HL-60/S4 (cell line): Measurements from ENCODE around the gene C5orf22.
"Not testable (repeated sequence)": the region's sequence is repeated elsewhere in the genome, so short reads cannot be mapped to it uniquely, and the experiment has no call there.

Source experiments
- in situ Hi-C: fragments of 300-500 bp; cut with MboI; formaldehyde crosslinking; loops from 2 replicates; pipeline ENCODE4 v1.14.3; 2022; ENCODE audit warnings: low sequenced_read_pairs

The C5orf22 gene

GRCh38 chr5:31553863-31554262, 21.8 kb downstream of the C5orf22 start:
- in situ Hi-C loops = no loop called here

GRCh38 chr5:31554552-31554951, 22.5 kb downstream of the C5orf22 start:
- in situ Hi-C loops = no loop called here

GRCh38 chr5:31556461-31556860, 24.4 kb downstream of the C5orf22 start:
- in situ Hi-C loops = no loop called here

DNA sequence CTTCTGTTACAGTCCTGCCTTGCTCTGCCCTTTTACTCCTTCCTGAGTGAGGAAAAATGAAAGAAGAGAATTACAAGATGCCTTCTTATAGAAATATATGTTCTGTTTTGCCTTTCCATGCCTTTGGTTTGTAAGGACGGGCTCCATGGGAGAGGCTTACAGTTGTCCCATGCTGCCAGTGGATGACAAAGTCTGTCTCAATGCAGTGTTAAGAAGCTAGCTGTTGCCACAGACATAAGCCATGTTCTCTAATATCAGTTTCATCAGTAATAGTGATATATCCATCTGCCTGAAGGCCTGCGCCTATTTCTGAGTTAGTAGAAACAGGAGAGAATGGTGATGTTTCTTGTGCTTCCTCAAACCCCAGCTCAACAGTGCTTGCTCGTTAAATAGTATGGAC, 27.8 kb downstream of the C5orf22 start:
- in situ Hi-C loops = no loop called here

GRCh38 chr5:31561946-31562345, 29.8 kb downstream of the C5orf22 start:
- in situ Hi-C loops = no loop called here

GRCh38 chr5:31563216-31563615, 31.1 kb downstream of the C5orf22 start:
- in situ Hi-C loops = no loop called here

- in situ Hi-C loops = not testable (repeated sequence)
Observed at GRCh38 chr5:31566362-31566761, 34.3 kb downstream of the C5orf22 start.

DNA sequence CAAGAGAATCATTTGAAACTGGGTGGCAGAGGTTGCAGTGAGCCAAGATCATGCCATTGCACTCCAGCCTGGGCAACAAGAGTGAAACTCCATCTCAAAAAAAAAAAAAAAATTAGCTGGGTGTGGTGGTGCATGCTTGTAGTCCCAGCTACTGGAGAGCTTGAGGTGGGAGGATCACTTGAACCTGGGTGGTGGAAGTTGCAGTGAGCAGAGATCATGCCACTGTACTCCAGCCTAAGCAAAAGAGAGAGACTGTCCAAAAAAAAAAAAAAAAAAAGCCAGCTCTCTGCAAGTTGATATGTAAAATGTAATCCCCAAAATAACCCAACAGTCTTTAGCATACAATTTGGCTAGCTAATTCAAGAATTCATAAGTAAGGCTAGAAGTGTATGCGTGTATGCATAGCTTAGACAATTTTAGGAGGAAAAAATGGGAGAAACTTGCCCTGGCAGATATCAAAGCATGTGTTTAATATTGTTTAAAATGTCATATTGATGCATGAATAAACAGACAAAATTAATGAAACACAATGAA, 36.3 kb downstream of the C5orf22 start:
- in situ Hi-C loops = no loop called here

DNA sequence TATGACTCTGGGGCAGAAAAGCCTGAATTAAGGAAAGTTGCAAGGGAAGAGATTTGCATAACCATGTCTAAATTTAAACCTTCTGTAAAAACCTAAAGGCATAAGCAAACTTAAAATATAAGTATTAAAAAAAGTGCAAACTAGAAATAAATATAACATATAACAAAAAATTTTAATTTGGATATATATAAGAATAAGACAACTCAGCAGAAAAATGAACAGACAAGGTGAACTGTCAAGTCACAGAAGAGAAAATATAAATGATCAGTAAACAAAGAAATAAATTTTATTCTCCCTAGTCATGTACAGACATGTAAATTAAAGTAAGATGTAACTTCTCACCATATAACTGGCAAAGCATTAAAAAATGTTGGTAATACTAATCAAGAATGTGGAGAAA, 37.0 kb downstream of the C5orf22 start:
- in situ Hi-C loops = no loop called here

DNA sequence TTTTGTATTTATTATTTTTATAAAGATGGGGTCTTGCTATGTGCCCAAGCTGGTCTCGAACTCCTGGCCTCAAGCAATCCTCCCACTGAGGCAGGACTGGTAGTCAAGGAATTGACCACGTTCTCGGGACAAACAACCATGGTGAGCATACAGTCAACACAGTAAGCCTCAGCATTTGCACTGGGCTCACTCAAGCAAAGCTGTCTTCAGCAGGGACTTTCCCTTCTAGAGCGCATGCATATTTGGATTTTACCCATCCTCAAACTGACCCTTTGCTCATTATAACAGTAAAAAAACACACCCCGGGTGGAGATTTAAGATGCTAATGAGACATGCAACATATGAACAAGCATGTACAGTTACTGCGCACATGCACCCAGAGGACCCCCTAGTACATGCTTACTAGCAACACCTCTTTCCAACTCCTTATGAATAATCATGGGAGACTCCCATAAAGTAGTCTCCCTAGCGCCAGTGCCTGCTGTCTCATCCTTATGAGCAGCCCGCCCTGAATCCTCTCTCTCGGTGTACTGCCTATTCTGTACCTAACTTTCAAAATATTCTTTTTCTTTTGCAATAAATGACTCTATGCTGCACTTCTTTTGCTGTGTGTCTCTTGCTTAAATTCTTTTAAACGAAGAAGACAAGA, 41.5 kb downstream of the C5orf22 start:
- in situ Hi-C loops = no loop called here

DNA sequence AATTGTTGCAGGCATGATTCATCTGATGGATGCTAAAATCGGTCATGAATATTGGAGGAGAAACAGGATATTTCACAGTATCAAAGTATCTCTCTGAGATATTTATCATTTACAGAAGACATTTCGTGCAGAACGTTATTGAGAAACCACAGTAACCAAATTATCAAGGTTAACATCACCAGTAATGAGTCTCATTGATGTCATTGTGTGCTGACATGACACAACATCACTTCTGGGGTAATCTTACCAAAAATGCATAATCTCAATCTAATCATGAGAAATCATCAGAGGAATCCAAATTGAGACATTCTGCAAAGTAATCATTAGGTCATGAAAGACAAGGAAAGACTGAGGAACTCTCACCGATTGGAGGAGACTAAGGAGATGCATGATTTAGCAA, 42.7 kb downstream of the C5orf22 start:
- in situ Hi-C loops = loop anchor here (25.0 kb wide), 1 partner anchor 513 kb away; no protein-coding TSS in a partner anchor

DNA sequence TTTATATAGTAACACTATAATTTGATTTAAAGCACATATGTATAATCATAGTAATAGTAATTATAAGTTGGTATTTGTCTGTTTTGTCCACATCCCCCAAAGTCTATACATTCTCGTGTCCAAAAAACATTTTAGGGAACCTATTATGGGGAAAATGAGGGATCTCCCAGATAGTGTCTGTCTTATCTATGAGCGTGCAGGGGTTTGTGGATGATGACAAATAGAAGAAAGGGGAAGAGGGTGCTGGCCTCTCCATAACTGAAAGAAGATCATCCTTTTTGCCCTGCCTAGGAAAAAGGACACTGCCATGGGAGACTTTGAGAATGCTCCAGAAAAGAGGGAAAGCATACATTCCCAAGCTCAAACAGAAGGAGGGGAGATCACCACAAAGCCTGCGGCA, 45.3 kb downstream of the C5orf22 start:
- in situ Hi-C loops = loop anchor here (25.0 kb wide), 1 partner anchor 510 kb away; no protein-coding TSS in a partner anchor

- in situ Hi-C loops = loop anchor here (25.0 kb wide), 1 partner anchor 508 kb away; no protein-coding TSS in a partner anchor
Observed at GRCh38 chr5:31579558-31579957, 47.5 kb downstream of the C5orf22 start.

- in situ Hi-C loops = loop anchor here (25.0 kb wide), 1 partner anchor 506 kb away; no protein-coding TSS in a partner anchor
Observed at GRCh38 chr5:31581498-31582099, 49.5 kb downstream of the C5orf22 start.

GRCh38 chr5:31583129-31583528, 51.0 kb downstream of the C5orf22 start:
- in situ Hi-C loops = loop anchor here (25.0 kb wide), 1 partner anchor 504 kb away; no protein-coding TSS in a partner anchor

GRCh38 chr5:31585166-31585894, 53.2 kb downstream of the C5orf22 start:
- in situ Hi-C loops = loop anchor here (25.0 kb wide), 1 partner anchor 502 kb away; no protein-coding TSS in a partner anchor

DNA sequence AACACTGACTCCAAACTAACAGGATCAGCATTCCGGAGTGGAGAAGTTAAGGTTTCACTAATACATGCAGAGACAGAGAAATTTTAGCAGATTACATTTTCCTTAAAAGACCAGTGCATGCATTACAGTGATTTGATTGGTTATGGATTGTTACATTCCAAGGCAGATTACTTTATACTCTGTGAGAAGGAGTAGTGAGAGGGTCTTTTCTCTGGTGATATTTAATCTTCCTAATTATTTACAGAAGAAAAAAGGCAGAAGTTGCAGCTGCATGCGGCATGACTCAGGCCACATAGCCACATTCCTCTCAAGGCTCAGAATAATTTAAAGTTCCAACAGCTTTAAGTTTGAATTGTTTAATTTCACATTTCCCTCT, 53.8 kb downstream of the C5orf22 start:
- in situ Hi-C loops = loop anchor here (25.0 kb wide), 1 partner anchor 501 kb away; no protein-coding TSS in a partner anchor

- in situ Hi-C loops = loop anchor here (25.0 kb wide), 1 partner anchor 500 kb away; no protein-coding TSS in a partner anchor
Observed at GRCh38 chr5:31587546-31587945, 55.4 kb downstream of the C5orf22 start.

- in situ Hi-C loops = loop anchor here (25.0 kb wide), 1 partner anchor 494 kb away; no protein-coding TSS in a partner anchor
Observed at GRCh38 chr5:31593665-31594064, 61.6 kb downstream of the C5orf22 start.

DNA sequence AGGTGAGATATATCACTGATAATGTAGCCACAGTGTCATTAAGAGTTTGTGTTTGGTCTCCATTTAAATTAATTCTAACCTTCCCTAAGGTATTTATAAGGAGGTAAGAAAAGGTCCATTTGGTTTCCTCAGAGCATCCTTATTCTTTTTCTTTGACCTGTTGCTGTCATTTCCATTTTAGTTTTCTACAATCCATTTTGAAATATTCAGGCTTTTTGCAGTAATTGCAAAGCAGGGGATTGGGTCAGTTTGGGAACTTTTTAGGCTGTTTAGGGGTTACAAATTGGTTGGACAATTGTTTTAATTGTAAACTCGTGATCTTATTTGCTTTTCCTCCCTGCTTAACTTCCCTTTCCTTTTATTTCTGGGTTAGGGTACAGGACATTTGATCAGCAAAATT, 64.3 kb downstream of the C5orf22 start:
- in situ Hi-C loops = loop anchor here (25.0 kb wide), 1 partner anchor 491 kb away; no protein-coding TSS in a partner anchor
